GM12865 (cell line): ENCODE results near the gene RNF214.
A peak's percentile ranks its signal among the peaks of the same experiment; 100 is the strongest.

Experiments used
- DNase-seq: peaks from one replicate; pipeline ENCODE4 v3.0.0; 2010; ENCODE audit warnings: low read depth
- H3K4me3 ChIP-seq: 2 replicates; pipeline ENCODE4 v1.5.1; 2011; ENCODE audit warnings: mild to moderate bottlenecking, low read depth, low read length, control low read depth
- TF ChIP-seq, protein P1 (sequence below): IDR thresholded peaks from 2 replicates; pipeline ENCODE4 v1.5.1; 2011; ENCODE audit warnings: low read length, control low read depth, low read depth, inconsistent platforms; ENCODE audit not compliant: insufficient read depth; ENCODE audit errors: missing control alignments

Gene RNF214

DNA sequence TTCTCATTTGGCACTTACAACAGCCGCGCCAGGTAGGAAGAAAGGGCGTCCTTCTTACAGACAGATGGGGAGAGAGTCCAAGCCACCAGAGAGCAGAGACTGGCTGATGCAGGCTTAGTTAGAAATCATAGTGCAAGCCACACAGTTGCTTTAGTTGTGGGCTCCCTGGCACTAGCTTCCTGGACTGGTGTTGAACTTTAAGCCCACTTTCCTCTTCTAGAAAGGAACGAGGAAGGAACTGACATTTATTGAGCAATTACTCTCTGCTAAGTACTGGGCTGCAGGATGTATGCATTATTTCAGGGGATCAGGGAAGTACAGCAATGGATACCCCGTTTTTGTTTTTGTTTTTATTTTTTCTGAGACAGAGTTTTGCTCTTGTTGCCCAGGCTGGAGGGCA, 80.6 kb downstream of the RNF214 start:
- no peak for DNase-seq
- TF ChIP-seq, protein P1, sequence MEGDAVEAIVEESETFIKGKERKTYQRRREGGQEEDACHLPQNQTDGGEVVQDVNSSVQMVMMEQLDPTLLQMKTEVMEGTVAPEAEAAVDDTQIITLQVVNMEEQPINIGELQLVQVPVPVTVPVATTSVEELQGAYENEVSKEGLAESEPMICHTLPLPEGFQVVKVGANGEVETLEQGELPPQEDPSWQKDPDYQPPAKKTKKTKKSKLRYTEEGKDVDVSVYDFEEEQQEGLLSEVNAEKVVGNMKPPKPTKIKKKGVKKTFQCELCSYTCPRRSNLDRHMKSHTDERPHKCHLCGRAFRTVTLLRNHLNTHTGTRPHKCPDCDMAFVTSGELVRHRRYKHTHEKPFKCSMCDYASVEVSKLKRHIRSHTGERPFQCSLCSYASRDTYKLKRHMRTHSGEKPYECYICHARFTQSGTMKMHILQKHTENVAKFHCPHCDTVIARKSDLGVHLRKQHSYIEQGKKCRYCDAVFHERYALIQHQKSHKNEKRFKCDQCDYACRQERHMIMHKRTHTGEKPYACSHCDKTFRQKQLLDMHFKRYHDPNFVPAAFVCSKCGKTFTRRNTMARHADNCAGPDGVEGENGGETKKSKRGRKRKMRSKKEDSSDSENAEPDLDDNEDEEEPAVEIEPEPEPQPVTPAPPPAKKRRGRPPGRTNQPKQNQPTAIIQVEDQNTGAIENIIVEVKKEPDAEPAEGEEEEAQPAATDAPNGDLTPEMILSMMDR, result no peak
- no peak overlapping the region for H3K4me3 ChIP-seq

DNA sequence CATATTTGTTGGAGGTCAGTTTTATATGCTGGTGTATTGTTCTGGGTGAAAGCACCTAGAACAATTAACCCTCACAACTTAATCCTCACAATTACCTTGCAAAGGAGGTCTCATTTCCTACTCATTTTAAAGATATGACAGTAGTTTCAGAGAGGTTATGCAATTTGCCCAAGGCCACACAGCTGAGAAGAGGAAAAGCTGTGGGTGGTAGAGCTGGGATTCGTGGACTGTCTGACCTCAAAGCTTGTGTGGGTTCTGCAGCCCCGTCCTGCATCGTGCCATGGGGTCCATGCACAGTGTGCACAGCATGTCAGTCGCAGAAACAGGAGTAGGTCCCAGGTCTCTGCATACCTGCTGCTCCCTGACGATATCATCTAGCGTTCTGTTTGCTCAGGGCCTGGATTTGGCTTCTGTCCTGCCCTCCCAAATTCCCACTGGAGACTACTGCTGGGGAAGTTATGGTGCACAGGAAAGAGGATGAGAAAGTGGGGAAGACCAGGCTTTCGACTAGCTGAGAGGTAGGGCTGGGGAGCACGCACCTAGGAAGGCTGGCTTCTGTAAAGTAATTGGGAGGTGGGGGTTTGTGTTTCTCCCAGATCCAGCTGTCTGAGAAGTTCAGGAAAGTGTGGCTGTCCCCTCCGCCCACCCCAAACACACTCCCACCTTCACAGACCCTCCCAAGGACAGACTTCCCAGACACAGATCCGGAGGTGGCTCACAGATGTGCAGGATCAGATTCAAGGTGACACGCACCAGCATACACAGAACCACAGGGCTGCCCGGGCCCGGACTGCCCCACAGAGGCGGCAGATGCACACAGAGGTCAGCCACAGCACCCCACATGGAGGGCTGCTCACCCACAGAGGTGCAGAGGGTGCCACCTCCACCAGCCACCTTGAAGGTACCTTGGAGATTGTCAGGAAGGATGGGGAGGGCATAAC, 81.6 kb downstream of the RNF214 start:
- TF ChIP-seq, protein P1, result no peak
- H3K4me3 ChIP-seq, result no peak overlapping the region
- no peak for DNase-seq

DNA sequence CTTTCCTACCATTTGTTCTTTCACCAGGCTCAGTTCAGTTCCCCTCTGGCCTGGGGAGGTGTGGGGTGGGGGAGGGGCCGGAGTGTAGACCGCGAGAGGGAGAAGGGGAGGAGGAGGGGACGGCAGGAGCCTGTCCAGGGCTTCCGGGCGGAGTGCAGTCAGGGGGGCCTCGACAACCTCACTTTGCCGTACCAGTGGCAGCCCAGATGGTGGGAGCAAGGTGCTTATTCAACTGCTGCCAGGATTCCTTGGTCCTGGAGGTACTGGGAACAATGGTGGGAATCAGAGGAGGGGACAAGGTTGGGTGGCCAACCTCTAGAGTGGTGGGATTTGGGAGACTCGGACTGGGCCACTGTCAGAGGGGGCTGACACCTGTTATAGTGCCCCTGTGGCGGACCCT, 82.4 kb downstream of the RNF214 start:
- TF ChIP-seq, protein P1, result no peak
- H3K4me3 ChIP-seq, result no peak overlapping the region
- DNase-seq, result no peak

DNA sequence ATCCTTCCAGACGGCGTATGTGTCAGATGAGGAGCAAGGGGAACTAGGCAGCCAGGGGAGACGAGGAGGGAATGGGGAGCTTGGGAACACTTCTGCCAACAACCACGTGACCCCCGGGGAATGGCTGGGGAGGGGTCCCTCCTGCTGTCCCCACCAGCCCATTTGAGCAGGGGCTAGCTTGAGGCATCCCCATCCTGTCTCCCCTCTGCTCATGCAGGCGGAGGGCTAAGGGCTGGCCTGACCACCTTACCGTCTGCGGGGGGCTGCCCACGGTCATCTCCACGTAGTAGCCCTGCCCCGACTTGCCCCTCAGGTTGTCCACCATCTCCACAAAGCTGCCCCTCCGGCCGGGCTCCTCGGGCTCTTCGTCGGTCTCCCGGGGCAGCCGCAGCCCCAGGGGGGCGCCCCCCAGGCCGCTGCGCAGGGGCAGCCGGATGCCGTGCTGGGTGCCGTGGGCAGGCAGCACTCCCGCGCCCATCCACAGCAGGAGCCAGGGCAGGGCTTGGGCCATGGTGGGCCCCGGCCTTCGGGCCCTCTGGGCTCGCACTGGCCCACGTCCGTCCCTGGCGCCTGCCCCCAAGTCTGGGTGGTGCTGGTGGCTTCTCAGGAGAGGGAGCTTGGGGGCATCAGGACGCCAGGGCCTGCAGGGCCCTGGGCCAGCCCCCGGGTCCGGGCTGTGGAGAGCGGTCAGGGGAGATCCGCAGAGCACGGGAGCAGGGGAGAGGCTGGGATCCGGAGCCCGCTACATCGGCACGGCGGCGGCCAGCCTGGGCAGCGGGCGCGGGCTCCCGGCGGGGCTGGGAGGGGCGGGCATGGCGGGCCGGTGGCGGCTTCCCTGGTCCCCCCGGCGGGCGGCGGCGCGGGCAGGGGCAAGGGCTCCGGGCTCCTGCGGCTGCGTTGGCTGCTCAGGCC, 83.1 kb downstream of the RNF214 start:
- peak overlapping the region; percentile 19 for H3K4me3 ChIP-seq
- TF ChIP-seq, protein P1, result no peak
- no peak for DNase-seq

DNA sequence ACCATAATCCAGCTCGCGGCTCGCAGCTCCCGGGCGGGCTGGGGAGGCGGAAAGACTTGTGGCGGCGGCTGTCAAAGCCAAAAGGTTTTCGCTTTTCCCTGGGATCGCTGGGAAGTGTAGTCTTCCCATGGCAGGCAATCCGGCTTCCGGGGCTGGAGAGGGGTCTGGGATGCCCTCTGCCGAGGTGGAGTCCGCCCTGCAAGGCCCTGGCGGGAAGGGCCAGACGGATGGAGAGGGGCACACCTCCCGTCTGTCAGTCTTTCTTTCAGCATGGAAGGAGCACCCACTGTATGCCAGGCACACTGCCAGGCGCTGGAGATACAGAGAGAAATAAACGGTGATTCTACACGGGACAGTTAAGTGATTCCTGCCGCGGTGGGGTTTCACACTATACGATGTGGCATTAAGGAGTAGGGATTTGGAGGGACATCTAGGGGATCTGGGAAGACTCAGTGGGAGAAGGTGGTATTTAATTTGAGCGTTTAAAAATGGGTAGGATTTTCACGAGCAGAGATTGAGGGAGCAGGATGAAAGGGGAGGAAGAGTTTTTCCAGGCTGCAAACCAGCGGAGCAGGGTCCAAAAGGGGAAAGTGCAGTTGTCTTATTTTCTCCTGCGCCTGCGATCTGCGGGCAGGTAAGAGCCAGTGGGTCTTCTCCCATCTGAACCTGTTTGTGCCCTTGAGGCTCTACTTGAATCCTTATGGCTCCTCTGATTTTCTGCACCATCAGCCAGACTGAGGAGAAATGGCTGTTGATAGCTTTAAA, 83.9 kb downstream of the RNF214 start, which contains the start of gene BACE1:
TSS of gene BACE1 (minus strand) at position 60 of the 765 bp plus-strand sequence. CDS start 461 bp downstream, outside the sequence.
- TF ChIP-seq, protein P1, result no peak
- peak within 1 kb of the TSS; percentile 19 for H3K4me3 ChIP-seq
- no peak for DNase-seq

DNA sequence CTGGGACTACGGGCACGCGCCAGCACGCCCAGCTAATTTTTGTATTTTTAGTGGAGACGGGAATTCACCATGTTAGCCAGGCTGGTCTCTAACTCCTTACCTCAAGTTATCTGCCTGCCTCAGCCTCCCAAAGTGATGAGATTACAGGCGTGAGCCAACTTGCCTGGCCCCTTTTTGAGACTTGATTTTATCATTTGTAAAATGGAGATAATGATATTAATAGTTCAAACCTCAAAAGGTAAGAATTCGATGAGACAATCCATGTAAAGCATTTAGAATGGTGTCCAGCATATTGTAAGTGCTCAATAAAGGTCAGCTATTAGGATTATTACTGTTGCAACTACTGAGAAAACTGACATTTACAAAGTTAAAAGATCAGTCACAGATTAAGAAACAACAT, 86.3 kb downstream of the RNF214 start:
- no peak overlapping the region for H3K4me3 ChIP-seq
- TF ChIP-seq, protein P1, result no peak
- no peak for DNase-seq
